HG02571 (cell line): ENCODE results near the gene BNC2.

Source experiments
- ATAC-seq: cut with Tn5 transposase; IDR thresholded peaks from one replicate; pipeline ENCODE4 v1.9.1; 2021; ENCODE audit warnings: mild to moderate bottlenecking, moderate library complexity; ENCODE audit not compliant: unreplicated experiment

BNC2 gene

DNA sequence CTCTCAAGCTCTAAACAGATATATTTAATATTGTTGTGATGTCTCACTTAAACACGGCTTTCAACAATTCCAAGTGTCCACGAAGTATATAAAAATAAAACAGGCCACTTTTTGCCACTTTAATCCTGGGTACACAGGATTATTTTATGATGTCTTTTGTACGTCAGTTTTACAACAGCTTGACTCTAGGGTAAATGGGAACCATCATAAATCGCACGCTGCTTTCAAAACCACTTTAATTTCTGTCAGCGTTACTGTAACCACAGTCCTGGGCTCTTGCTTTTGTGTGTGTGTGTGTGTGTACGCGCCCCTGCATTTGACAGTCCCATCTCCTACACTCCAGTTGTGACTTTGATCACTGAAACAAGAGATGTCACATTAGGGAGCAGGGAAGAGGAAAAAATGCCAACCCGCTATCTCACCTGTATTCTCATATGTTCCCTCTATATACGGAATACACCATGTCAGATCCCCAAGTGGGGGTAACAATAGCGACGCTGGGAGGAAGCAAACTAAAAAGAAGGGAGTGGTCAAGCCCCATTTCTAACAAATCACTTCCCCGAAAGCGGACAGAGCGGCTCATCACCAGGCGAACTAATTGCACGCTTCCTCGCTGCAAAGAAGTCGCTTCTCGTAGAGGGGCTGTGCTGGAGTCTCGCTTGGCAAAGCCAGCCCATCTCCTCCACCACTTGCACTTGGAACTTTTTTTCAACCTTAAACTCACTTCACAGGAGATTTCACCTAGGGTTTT lies 1.2 kb downstream of the BNC2 start:
- ATAC-seq, result no peak

DNA sequence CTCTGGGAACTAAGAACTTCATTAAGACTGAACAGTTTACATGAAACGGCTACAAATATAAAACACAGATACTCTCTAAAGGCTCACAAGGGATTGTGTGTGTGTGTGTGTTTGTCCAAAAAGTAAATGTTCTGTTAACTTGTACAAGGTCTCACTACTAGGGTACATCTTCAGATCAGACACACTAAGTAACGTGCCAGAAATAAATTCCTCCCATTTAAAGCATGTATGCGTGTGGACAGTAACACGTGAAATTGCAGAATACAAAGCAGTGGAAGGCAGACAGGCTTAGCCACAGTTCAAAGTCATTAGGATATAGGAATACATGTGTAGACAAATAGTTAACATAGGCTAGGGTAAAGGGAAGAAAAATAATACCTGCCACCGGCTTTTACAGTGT lies 1.8 kb downstream of the BNC2 start:
- ATAC-seq, result no peak

DNA sequence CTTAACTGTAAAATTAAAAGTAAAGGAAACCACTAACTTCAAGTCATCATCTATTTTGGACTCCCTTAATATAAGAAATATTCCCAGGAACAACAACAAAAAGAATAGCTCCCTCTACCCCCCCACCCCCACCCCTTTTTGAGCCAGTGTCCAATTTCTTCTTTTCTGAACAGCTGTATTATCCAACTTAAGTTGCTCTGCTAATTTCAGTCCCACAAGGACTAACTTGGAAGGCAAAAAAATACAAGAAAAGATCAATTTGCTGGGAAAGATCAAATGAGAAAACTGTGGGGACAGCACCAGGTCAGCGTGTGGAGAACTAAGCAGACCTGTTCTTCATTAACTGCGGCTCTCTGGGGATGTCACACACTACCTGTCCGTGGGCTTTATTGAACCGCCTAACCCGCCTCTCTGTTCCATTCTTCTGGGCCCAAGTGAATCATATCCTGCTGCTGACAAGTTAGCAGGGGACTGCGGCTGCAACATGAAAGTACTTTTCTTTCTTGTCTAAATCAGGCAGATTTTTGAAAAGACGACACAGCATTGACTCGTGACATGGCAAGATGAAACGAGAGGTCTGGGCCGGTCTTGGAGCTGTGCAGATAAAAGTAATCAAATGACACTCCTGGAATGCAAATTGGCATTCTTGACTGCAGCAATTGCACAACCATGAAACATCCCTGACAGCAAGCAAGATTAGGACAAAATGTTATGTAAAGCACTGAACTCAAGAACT lies 2.7 kb downstream of the BNC2 start:
- no peak for ATAC-seq

DNA sequence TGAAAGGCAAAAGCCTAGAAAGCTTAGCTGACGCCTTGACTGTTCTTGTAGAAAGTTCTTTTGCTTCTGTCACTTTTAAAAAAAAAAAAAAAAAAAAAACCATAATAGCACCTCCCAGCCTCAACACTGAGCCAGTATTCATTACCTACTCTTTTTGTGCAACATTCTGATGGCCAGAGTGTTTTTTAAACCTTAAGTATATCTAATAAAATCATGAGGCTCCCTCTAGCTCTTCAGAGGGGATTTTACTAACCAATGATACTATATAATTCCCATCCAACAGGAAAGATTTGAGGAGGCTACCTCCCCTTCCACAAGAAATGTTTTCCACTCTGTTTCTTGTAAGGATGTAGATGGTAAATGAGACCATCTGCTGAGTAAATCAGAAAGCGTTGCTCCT lies 3.9 kb downstream of the BNC2 start:
- ATAC-seq, result no peak

GRCh38 chr9:16864649-16865434 lies 5.6 kb downstream of the BNC2 start:
- no peak for ATAC-seq

DNA sequence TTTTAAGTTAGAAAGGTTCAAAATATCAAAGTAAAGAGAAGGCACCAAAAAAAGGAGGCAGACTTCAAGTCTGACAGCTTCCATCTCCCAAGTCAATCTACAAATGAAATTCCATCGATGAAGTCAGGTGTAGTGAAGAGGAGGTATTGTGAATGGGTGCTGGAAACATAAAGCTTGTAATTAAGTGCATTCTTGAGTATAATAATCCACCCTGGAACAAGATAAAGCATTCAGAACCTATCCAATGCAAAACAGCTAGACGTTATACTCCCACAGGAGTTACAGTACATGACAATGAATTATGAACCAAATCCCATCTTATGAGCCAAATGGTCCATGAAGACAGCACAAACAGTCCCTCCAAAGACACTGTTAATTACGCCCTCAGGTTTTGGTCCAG lies 22.3 kb downstream of the BNC2 start:
- no peak for ATAC-seq

GRCh38 chr9:16846986-16847385 lies 23.5 kb downstream of the BNC2 start:
- ATAC-seq, result no peak

GRCh38 chr9:16846367-16846766 lies 24.1 kb downstream of the BNC2 start:
- no peak for ATAC-seq

- no peak for ATAC-seq
These were observed 35.7 kb downstream of the BNC2 start for GRCh38 chr9:16834817-16835216.

DNA sequence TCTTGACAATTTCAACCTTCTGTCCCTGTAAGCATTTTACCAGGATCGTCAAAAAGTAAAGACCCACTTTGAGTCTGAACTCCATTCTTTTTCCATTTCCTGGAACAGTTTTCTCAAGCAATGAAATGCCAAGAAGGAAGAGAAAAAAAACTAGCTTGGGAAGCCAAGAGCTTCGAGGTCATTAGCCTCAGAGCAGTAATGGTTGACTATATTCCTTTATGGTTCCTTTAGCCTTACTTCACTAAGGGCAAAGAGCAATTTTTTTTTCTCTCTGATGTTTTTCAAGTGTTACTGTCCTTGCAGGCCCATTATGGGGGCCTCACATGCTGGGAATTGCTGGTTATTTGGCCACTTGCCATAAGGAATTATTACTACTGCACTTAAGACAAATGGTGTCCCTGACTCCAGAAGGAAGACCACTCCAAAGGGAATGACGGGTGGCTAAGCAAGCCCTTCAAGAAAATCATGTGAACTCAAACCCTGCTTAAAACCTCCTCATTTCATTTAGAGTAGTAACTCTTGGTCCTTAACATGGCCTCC lies 37.1 kb downstream of the BNC2 start:
- no peak for ATAC-seq

DNA sequence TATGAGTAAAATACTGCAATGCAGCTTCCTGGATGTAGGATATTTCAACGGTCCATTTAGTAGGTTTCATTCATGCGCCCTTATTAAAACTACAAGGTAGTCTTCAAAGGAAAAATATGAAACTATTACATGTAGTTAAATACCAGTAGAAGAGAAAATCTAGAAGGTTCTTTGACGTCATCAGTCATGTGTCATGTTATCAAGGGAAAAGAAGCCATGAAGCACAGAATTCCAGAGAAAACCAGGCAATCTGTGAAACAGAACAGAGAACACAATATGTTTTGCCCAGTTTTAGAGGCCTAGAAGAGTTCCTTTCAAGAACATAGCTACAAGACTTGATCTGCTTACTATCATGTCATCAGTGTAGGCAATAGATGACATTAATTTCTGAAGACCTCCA lies 38.4 kb downstream of the BNC2 start:
- ATAC-seq, result no peak

GRCh38 chr9:16830806-16831205 lies 39.7 kb downstream of the BNC2 start:
- no peak for ATAC-seq

GRCh38 chr9:16828340-16829281 lies 41.9 kb downstream of the BNC2 start:
- ATAC-seq, result no peak

DNA sequence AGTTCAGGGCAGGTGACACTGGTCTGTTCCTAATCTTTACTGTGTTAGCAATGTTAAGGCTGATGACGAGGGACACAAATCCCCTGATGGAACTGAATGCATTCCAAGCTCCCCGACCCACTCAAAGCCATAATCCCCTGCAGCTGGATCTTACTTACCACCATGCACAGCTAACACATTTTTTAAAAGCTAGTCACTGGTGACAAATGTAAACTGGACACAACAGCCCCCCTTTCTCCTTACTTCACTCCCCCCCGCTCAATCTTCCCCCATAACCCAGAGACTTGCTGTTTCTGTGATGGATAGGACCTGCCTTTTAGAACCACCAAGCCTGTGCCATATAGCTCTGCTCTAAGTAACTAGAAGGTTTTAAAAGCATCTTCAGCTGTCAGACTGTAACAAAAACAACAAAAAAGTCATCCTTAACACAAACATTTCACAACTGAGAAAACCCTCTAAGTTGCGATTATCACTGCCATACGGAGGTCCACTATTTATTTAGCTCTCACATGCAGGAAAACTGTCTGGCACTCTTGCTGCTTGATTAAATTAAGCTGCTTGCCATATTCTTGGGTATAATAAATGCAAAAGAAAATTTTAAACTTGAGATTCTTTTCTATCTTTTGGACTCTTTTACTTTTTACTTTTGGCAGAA lies 44.4 kb downstream of the BNC2 start:
- ATAC-seq, result no peak

DNA sequence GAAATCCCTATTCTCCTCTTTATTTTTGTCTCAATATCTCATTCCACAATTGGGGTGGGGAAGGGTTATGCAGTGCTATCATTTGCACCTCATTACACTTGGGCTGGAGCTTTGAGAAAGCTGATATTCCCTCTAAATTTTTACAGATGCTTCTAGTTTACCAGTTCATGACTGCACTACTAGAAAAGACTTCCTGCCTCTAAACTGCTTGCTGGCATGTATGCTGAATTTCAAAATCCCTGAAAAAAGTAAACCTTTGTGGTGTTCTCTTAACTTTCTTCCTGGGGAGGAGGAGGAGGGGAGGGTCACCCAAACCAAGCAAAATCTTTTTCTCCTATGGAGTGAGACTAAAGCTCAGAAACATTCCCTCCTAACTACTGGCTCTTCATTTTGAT lies 45.1 kb downstream of the BNC2 start:
- ATAC-seq, result no peak

DNA sequence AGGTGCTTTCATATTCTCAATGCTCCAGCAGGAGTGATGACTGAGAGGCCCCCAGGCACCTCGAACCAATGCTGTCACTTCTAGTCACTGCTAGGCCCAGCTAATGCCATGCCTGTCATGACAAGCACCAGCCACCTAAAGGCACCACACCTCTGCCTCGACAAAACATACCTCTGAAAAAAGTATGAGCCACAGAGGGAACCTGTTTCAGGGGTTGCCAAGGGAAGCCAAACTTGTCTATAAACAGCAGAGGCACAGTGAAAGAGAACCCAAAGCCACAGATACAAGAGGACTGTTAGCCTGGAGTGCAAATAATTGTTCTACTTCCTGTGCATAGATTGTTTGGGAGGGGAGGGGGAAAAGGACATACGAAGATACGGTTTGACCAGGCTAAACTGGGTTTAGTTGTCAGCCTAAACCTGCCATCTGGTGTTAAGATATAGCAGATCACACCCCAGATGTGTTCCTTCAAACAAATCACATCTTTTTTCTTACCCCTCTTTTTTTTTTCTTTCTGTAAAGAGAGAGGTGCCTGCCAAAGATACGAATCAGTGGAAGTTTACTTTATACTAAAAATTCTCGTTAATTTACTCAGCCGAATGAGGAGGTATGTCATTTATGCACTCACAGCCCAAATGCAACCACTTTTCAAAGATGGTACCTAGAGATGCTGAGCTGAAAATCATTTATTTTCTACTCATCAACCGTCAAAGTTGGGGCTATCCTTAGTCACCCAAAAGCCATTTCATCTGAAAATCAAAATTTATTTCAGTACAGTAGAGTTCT lies 45.7 kb downstream of the BNC2 start:
- ATAC-seq, result no peak

DNA sequence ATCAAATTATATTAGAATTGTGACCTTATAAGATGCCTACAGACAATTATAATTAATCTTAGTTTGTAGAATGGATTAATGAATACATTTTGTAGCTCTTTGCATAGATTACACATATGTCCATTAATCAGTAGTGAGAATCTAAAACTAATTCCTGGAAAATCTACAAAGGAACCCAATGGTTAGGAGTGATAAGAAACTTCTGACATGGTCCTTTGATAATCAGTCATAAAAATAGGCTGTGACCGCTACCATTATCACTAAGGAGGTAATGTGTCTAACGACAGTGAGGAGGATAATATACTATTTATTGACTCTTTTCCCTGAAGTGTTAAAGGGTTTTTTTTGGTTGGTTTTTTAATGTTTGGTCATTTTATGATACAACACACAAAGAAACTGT lies 46.6 kb downstream of the BNC2 start:
- no peak for ATAC-seq

DNA sequence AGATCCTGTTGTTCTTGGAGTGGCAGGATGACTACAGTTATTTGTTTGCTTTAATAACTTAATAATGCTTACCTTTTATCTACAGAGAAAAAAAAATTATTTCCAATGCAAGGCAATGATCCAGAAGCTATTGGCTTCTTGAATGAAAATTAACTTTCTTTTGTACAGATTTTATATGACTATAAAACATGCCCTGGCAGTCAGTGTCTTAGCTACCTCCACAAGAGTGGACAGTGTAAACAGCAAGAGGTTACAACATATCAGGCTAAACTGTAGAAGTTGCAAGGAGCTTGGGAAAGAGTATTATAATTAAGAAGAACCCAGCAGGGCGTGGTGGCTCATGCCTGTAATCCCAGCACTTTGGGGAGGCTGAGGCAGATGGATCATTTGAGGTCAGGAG lies 49.1 kb downstream of the BNC2 start:
- ATAC-seq, result no peak

DNA sequence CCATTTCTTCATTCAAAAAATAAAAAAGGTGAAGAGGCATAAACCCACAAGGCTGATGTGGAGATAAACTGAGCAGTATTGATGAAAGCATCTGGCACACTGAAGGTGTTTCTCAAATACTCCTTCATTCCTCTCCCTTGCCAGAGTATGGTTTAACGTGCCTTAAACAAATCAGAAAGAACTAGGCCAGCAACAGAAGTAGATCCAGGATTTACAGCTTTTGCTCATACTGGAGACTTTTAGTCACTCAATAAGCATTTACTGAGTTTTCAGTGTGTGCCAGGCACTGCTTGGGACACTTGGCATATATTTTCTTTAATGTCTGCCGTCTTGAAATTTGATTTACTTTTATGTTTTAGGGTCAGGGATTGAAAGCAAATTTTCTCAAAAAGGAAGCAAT lies 53.0 kb downstream of the BNC2 start:
- no peak for ATAC-seq
